Measurements from ENCODE around the gene SLC22A7.
"Not testable (repeated sequence)": the region's sequence is repeated elsewhere in the genome, so short reads cannot be mapped to it uniquely, and the experiment has no call there.

SLC22A7 gene

GRCh38 chr6:43347444-43347843 lies 49.4 kb downstream of the SLC22A7 start:
- no peak for DNase-seq

- DNase-seq, result not testable (repeated sequence)
Observed at GRCh38 chr6:43351951-43352350, 53.9 kb downstream of the SLC22A7 start.

All from NCI-H1417 (cell line).